CD14-positive monocyte (primary cell): Measurements from ENCODE around the gene SSR2. TPM values are rescaled to one million over a fixed set of nuclear protein-coding genes. Genes with fewer than 3 reads are reported as not detected.

Experiments
- DNase-seq, 3 donors: peaks; one replicate each; pipeline ENCODE4 v3.0.0-alpha.2; 2011 to 2022
- H2AFZ ChIP-seq: 2 replicates; pipeline ENCODE4 v1.6.0; 2012; ENCODE audit warnings: mild to moderate bottlenecking, low read depth, low read length, inconsistent platforms; ENCODE audit not compliant: insufficient read depth, poor library complexity, severe bottlenecking
- H3K27ac ChIP-seq, 2 donors: 1 replicate in 1 of 2; 2 replicates in 1 of 2; pipeline ENCODE4 v1.5.1; 2012 to 2013; ENCODE audit warnings: low read length in 2 of 2, control low read depth in 1 of 2, inconsistent platforms in 1 of 2, low read depth in 1 of 2, mild to moderate bottlenecking in 1 of 2
- H3K27me3 ChIP-seq, 2 donors: one replicate each; pipeline versions ENCODE4 v1.6.0 to v1.6.1; 2011 to 2013; ENCODE audit warnings: low read length in 2 of 2; ENCODE audit not compliant: control insufficient read depth in 2 of 2, insufficient read depth in 2 of 2
- H3K36me3 ChIP-seq, 2 donors: replicated peaks in 1 of 2; 1 replicate in 1 of 2; 2 replicates in 1 of 2; pipeline versions ENCODE4 v1.5.1 to v1.6.1; 2012 to 2013; ENCODE audit warnings: low read length in 2 of 2, control low read depth in 1 of 2, inconsistent platforms in 1 of 2, mild to moderate bottlenecking in 1 of 2; ENCODE audit not compliant: insufficient read depth in 2 of 2, control insufficient read depth in 1 of 2
- H3K4me1 ChIP-seq, 2 donors: 1 replicate in 1 of 2; 2 replicates in 1 of 2; pipeline versions ENCODE4 v1.5.1 to v1.6.1; 2012 to 2013; ENCODE audit warnings: low read length in 2 of 2, control low read depth in 1 of 2, inconsistent platforms in 1 of 2, mild to moderate bottlenecking in 1 of 2, moderate library complexity in 1 of 2; ENCODE audit not compliant: insufficient read depth in 2 of 2, control insufficient read depth in 1 of 2
- H3K4me2 ChIP-seq: replicated peaks from 2 replicates; pipeline ENCODE3; 2012; ENCODE audit warnings: low read length, moderate library complexity, mild to moderate bottlenecking; ENCODE audit not compliant: poor library complexity, severe bottlenecking; ENCODE audit errors: extremely low read depth
- H3K4me3 ChIP-seq, 3 experiments: fragments of 200-600 bp in 1 of 3; sonication (generic) in 1 of 3; replicated peaks in 1 of 3; 1 replicate in 2 of 3; 2 replicates in 1 of 3; pipeline ENCODE4 v1.5.1; 2011 to 2013; ENCODE audit warnings: low read length in 3 of 3, mild to moderate bottlenecking in 3 of 3, control low read depth in 2 of 3, low read depth in 2 of 3, inconsistent platforms in 1 of 3, moderate library complexity in 1 of 3
- H3K79me2 ChIP-seq: 2 replicates; pipeline ENCODE4 v1.6.0; 2012; ENCODE audit warnings: mild to moderate bottlenecking, control low read depth, inconsistent platforms, low read length, moderate library complexity; ENCODE audit not compliant: insufficient read depth
- H3K9ac ChIP-seq: 2 replicates; pipeline ENCODE4 v1.6.0; 2017; ENCODE audit warnings: low read length, mild to moderate bottlenecking; ENCODE audit not compliant: insufficient read depth, poor library complexity, severe bottlenecking
- H3K9me3 ChIP-seq, 2 donors: replicated peaks in 1 of 2; 1 replicate in 1 of 2; 2 replicates in 1 of 2; pipeline versions ENCODE4 v1.5.1 to v1.6.1; 2012 to 2013; ENCODE audit warnings: low read length in 2 of 2, control low read depth in 1 of 2; ENCODE audit not compliant: control insufficient read depth in 1 of 2, insufficient read depth in 1 of 2
- H4K20me1 ChIP-seq: 2 replicates; pipeline ENCODE4 v1.6.0; 2012; ENCODE audit warnings: mild to moderate bottlenecking, low read length, control low read depth, moderate library complexity; ENCODE audit not compliant: insufficient read depth
- H3K27ac Mint-ChIP-seq, 7 donors: one replicate each; pipeline ENCODE4 v1.8.0; 2020; ENCODE audit warnings: mild to moderate bottlenecking in 7 of 7, mixed read lengths in 7 of 7, moderate library complexity in 6 of 7, inconsistent platforms in 2 of 7
- H3K27me3 Mint-ChIP-seq, 3 donors: one replicate each; pipeline ENCODE4 v1.8.0; 2021 to 2022; ENCODE audit warnings: low read depth in 3 of 3, mild to moderate bottlenecking in 3 of 3, mixed read lengths in 3 of 3, moderate library complexity in 3 of 3, inconsistent platforms in 1 of 3
- H3K36me3 Mint-ChIP-seq, 2 donors: one replicate each; pipeline ENCODE4 v1.8.0; 2020; ENCODE audit warnings: mixed read lengths in 2 of 2, inconsistent platforms in 1 of 2, mild to moderate bottlenecking in 1 of 2
- H3K4me1 Mint-ChIP-seq: one replicate; pipeline ENCODE4 v1.8.0; 2020; ENCODE audit warnings: mild to moderate bottlenecking, mixed read lengths
- H3K4me3 Mint-ChIP-seq, 2 donors: one replicate each; pipeline ENCODE4 v1.8.0; 2020; ENCODE audit warnings: mild to moderate bottlenecking in 2 of 2, mixed read lengths in 2 of 2, moderate library complexity in 1 of 2
- H3K9me3 Mint-ChIP-seq, 7 donors: one replicate each; pipeline ENCODE4 v1.8.0; 2020 to 2022; ENCODE audit warnings: mixed read lengths in 7 of 7, mild to moderate bottlenecking in 6 of 7, moderate library complexity in 6 of 7, inconsistent platforms in 2 of 7
- CTCF ChIP-seq: fragments of 200-600 bp; IDR thresholded peaks from one replicate; pipeline ENCODE4 v1.8.0; 2022; ENCODE audit warnings: antibody characterized with exemption, mild to moderate bottlenecking
- WGBS: methylation state at CpG from one replicate; pipeline ENCODE4 v1.1.5; 2013; ENCODE audit warnings: missing lambda C conversion rate; ENCODE audit not compliant: insufficient coverage; 5-methylcytosine and 5-hydroxymethylcytosine counted together
- intact Hi-C, 2 donors: fragments of 100-400 bp; cut with micrococcal nuclease; formaldehyde crosslinking; loops; one replicate each; pipeline versions ENCODE4 v1.15.0 to v1.15.1; 2023
- polyA plus RNA-seq, 3 donors: library from polyadenylated mRNA; depleted of rRNA in 1 of 3; unstranded in 2 of 3; stranded (reverse) in 1 of 3; fragments of 300-500 nt in 2 of 3; fragments of >200 nt in 1 of 3; fragmentation: Illumina TruSeq in 2 of 3; gene quantifications; 1 replicate in 2 of 3; 2 replicates in 1 of 3; pipeline ENCODE4 v1.2.3, GENCODE V29; 2012 to 2021

SSR2 gene
- polyA plus RNA-seq, 3 donors, result 374 to 614 (median 414) TPM

- peaks cover 15 to 27% of the 10 kb centered on the region in 2 donors for H3K36me3 ChIP-seq
- peak overlapping the region; percentile 86 to 93 (median 87) for H3K4me3 ChIP-seq
- TF ChIP-seq CTCF, result peak; percentile 14
- H3K9me3 ChIP-seq, result no peaks in the 10 kb centered on the region
- H3K4me3 Mint-ChIP-seq, result peak overlapping the region; percentile 97
- peaks cover 29% of the 10 kb centered on the region for H3K4me1 Mint-ChIP-seq
- DNase-seq, result peak; percentile 36 to 49 (median 39)
- H3K9me3 Mint-ChIP-seq, result no peaks in the 10 kb centered on the region
- peaks cover 19% of the 10 kb centered on the region for H3K79me2 ChIP-seq
- peaks cover 5% of the 10 kb centered on the region for H4K20me1 ChIP-seq
- WGBS, result under 1% methylated on average over 30 of the region's 63 CpGs
- H3K4me1 ChIP-seq, result peaks cover 23 to 38% of the 10 kb centered on the region in 2 donors
- intact Hi-C loops, result loop anchor here (5.0 kb wide), 2 partner anchors 41 to 121 kb away; partner anchors contain the start of gene KHDC4 (in 1 of the 2)
- no peaks in the 10 kb centered on the region for H3K27me3 ChIP-seq
- peaks cover 32 to 34% of the 10 kb centered on the region in 2 donors for H3K36me3 Mint-ChIP-seq
- H3K27ac ChIP-seq, result peak overlapping the region; percentile 29 to 48
- peak overlapping the region; percentile 79 for H3K9ac ChIP-seq
- peak overlapping the region; percentile 73 to 90 (median 85) for H3K27ac Mint-ChIP-seq
- H2AFZ ChIP-seq, result peak overlapping the region; percentile 92
- peaks cover 0 to 2% (median 1%) of the 10 kb centered on the region in 3 donors for H3K27me3 Mint-ChIP-seq
- H3K4me2 ChIP-seq, result peak overlapping the region; percentile 100
These were observed 32.4 kb upstream of the SSR2 start for GRCh38 chr1:156052862-156053767.

- Histone ChIP-seq H3K27me3 (no peaks in the 10 kb centered on the region), H3K9ac (no peak overlapping the region), H3K9me3 (no peaks in the 10 kb centered on the region), H3K4me2 (no peak overlapping the region), H3K27ac (no peak overlapping the region), H3K36me3 (peaks cover 8 to 23% of the 10 kb centered on the region in 2 donors), H2AFZ (no peak overlapping the region), H3K4me1 (peaks cover 19 to 34% of the 10 kb centered on the region in 2 donors), H3K79me2 (peaks cover 13% of the 10 kb centered on the region), H3K4me3 (no peak overlapping the region), H4K20me1 (no peaks in the 10 kb centered on the region)
- intact Hi-C loops, result loop anchor here (2.0 to 5.0 kb wide), 3 partner anchors 24 to 119 kb away; partner anchors contain the start of gene KHDC4 (in 1 of the 2)
- Mint-ChIP-seq H3K36me3 (peaks cover 21 to 23% of the 10 kb centered on the region in 2 donors), H3K27me3 (peaks cover 0 to 2% (median 1%) of the 10 kb centered on the region in 3 donors), H3K27ac (no peak overlapping the region), H3K4me1 (peaks cover 24% of the 10 kb centered on the region), H3K9me3 (no peaks in the 10 kb centered on the region), H3K4me3 (no peak overlapping the region)
- WGBS, result 100% methylated on average over 1 of the region's 7 CpGs
- TF ChIP-seq CTCF, result no peak
- no peak for DNase-seq
These were observed 30.4 kb upstream of the SSR2 start for GRCh38 chr1:156051011-156051725.
